Stimulated activated CD4-positive, alpha-beta T cell treated with anti-CD3 and anti-CD28 coated beads, Interleukin-4, amount 100 ng/mL, for 4 hours (primary cell): ENCODE data around the gene CX3CR1.
"Not testable (repeated sequence)": the region's sequence is repeated elsewhere in the genome, so short reads cannot be mapped to it uniquely, and the experiment has no call there.

Experiments used
- DNase-seq, 2 experiments: peaks; one replicate each; pipeline ENCODE4 v3.0.0-alpha.2; 2020

The CX3CR1 gene

DNA sequence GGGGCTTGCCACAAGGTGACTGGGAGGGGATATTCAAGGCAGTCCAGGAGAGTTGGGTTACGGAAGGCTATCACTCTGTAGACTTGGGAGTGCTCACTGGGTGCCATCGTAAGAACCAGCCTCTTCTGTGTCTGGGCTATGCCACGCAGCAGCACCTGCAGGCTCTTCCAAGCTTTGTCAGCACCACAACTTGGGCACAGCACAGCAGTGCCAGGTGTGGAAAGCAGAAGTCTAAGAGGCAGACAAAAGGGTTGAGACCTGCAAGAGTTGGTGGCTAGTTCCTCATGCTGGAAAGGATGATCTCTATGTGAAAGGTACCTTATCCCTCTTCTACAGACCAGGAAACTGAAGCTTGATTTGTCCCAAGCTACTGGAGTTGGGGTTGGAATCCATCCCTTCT lies 15.8 kb downstream of the CX3CR1 start:
- DNase-seq = no peak

DNA sequence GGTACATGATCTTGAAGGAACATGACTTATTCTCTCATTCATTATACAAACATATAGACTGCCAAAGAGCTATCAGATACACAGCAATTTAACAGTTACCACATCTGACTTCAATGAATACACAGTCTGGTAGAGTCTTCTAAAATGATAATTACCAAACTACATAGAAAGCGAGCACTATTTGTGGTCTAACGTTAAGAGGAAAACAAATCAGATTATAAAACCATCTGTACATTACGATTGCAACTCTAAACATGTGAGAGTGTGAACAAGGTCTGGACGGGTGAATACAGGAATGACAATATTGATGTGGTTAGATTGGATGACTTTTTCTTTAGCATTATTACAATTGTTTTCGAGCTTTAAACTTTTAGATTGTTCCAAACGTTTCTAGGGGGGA lies 16.3 kb downstream of the CX3CR1 start:
- no peak for DNase-seq

DNA sequence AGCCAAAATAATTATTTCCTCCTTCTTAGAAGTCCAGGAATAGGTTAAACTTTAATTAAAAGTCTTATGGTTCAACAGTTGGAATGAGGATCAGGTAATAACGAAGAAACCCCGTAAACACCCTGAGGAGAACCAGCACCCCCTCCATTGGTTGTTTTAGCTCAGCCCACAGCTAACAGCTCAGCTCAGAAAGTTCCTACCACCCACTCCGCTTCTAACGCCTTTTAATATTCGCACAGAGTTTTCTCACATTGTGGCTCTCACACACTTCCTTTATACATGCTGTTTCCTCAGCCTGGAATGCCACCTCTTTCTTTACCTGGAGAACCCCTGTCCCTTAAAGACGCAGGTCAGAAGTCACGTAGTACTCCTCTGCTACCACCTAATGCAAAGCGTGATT lies 17.0 kb downstream of the CX3CR1 start:
- DNase-seq = no peak

DNA sequence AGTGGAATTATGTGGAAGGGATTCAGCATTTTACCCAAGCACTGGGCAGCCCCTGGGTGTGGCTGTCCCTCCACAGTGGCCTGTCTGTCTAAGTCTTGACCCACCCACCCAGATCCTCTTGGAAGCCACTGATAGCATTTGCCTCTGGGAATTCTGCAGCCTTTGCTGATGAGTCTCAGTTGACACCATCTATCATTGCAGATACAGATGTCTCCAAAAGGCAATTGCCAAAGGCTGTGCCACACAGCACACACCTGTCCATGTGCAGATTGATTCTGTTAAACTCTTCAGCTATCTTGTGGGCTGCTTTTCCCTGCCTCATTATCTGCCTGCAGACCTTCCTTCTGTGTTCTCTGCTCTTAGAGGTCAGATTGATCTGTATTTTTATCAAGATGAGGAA lies 18.1 kb downstream of the CX3CR1 start:
- no peak for DNase-seq

DNA sequence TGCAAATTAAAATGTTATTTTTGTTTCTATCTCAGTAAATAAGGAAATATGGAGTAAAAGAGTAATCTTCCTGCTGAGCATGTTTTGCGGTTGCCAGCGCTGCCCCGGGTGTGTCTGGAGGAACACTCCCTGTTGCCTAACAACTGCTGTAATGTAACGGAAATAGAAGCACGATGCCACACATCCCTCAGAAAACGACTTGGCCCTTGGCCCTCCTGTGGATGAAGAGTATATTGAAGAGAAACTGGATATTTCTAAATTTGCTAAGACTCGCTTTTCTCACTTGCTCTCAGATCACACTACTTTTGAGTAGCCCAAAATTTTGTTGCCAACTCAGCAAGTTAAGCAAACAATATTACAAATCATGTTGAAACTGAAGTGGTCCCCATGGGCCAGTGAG lies 18.9 kb downstream of the CX3CR1 start:
- peak in 1 of 2 experiments; percentile 37 for DNase-seq

DNA sequence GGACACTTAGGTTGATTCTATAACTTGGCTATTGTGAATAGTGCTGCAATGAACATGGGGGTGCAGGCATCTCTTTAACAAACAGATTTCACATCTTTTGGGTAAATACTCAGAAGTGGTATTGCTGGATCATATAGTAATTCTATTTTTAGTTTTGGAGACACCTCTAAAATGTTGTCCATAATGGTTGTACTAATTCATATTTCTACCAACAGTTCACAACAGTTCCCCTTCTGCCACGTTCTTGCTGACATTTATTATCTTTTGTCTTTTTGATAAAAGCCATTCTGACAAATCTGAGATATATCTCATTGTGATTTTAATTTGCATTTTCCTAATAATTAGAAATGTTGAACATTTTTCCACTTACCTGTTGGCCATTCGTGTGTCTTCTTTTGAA lies 19.5 kb downstream of the CX3CR1 start:
- no peak for DNase-seq

DNA sequence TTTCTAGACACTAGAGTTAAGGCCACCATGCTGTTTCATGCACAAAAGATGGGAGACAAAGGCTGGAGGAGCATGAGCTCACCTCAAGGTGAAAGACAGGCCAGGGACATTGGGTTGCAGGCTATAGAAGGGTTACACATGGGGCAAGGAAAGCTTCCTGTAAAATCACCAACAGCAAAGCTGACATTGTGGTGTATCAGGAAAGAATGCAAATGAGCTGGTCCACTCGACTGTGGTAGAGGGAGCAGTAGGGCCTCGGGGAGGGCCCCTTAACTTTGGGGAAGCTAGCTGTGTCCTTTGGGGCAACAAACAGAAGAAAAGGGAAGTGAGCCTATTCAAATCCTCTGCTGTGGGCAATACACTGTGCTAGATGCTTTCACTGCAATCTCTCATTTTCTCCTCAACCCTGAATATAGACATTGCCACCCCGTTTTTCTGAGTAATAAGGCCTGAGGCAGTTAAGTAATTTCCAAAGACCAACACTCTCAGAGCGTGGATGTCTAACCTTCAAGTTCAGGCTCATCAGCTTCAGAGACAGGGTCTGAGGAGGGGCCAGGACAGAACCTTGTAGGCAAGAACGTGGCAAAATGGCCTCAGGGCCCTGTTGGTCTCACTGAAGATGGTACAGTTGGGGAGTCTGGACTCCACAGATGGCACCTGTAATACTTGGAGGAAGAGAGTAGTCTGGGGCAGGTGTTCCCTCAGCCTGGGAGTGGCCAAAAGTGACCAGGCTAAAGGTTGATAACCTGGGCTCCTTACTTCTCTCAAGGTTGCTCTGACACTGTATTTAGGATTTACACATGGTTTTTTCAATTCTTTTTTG lies 24.1 kb downstream of the CX3CR1 start:
- DNase-seq = no peak

DNA sequence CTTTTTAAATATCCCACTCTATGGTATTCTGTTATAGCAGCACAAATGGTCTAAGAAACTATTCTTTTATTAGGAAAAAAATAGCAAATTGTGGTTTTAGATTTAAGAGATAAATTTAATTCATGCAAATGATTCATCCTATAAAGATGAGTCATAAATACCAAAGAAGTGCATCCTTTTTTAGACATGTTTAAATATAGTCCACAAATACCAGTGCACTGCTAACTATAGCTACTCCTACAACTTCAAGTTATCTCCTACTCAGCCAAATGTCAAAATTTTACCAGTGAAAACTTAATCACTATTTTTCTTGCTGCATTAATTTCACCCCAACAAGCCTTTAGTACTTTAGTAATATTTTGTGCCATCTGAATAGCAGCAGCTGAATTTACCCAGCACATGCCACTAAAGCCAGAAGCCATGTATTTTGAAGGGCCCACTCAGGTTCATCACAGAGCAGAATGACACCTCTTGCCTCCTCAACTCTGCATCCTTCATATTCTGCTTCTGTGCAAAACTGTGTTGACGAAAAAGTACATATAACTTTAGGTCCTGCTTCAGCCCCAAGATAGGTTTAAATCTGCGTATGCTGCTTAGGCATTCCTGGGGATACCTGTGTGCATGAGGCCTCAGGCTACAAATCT lies 24.9 kb downstream of the CX3CR1 start:
- DNase-seq = no peak

DNA sequence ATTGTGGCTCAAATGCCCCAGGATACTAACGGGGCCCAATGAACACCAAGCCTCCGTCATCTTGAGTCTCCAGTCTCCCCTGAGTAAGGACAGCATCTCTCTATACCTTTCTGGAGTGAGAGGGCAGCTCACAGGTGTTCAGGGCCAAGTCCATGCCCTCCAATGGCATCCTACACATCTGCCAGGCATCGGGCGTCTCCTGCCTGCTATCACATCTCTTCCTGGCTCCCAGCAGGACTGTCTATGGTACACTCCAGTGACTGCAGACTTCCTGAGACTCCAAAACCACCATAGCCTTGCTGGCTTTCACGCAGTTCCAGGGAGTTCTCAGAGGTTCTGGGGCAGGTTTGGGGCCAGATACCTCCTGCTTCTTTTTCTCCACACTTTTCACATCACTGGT lies 28.3 kb downstream of the CX3CR1 start:
- no peak for DNase-seq

DNA sequence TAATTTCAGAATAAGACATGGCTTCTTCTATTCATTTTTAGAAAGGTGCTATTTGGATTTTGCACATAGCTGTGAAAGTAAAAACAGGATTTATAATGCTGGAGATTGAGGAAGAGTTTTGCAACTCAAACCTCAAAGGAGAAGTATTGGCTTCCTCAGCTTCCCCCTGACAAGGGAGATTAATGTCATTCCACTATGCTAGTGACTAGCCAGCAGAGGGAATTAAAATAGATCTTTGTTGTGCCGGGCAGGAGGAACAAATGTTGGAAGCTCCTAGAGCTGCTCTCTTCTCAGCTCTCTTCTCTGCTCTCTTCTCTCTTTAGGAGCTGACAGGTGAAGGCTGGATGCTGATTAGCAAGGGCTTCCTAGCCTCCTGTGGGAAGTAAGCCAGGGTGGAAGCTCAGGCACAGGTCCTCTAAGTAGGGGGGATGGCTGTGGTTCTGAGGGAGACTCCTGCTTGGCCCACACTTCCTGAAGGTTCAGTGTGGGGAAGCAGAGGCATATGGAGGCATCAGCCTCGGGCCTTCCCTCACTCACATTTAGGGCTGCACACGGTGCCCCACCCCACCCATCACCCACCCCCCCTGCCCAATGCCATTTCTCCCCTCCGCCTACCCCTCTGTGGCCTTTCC lies 29.6 kb downstream of the CX3CR1 start:
- no peak for DNase-seq

DNA sequence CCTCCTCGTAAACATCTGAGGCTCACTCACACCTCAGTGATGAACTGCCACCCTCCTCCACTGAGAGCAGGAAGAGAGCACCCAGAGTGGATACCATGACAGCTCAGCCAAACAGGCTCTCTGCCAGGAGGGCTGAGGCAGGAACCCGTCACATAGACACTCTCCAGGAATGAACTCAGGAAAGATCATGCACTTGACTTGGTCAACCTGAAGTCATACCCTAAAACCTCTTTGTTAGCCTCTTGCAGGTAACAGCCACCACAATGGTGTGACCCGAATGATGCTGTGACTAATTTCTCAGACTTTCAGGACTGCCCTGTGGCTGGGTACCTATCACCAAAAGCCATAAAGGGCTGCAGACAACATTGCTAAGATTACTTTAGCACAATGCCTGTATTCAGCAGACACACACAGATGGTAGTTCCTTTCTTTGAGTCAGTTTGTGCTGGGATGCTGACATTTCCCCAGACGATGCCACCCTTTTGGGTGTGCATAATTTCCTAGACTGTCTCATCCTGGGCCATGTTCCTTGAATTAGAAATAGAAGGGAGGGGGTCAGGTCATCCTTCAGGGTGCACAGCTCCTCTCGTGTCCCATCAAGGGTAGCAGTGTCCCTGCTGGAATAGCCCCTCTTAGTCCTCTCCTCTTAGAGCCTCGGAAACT lies 30.3 kb downstream of the CX3CR1 start:
- DNase-seq = no peak

DNA sequence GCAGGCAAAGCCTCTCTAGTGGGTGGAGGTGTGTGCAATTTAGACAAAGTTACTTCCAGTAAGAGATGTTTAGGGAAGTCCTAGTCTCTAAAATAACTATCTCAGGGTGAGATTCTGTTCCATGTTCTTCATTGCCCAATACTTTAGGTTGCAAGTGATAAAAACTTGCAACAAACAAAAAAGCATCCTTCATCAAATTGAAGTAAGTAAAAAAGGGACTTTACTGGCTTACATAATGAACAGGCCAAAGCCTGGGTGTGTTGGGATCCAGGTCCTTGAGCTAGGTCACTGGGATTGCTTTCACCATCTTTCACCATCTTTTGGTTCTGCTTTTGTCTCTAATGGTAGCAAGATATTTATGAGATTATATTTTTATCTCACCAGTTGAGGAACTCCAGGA lies 38.3 kb downstream of the CX3CR1 start:
- no peak for DNase-seq

DNA sequence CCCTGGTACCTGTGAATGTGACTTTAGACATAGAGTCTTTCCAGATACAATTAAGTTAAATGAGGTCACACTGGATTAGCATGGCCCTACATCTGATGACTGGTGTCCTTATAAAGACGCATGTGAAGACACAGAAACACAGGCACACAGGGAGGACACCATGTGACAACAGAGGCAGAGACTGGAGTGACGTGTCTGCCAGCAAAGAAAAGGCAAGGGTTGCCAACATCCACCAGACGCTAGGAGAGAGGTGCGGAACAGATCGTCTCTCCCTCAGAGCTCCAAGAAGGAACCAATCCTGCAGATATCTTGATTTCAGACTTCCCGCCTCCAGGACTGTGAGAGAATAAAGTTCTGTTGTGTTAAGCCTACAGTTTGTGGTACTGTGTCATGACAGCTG lies 42.8 kb downstream of the CX3CR1 start:
- no peak for DNase-seq

DNA sequence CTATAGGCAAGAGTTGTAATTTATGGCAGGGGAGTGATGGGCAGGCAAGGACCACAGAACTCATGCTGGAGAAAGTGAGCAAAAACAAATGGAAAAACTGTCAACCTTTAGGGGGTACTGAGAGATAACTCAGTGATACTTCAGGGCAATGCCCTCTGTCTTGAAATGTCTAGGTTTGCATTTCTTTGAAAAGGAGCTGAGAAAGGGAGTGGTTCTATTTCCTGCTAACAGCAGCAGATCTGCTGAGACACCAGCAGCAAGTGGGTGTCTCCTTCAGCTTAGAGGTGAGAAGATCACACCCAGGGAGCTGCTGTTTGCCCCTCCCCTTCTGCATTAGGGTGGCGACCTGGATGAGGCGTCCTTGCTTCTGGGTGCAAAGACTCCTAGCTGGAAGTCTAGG lies 45.2 kb downstream of the CX3CR1 start:
- peak in 1 of 2 experiments; percentile 31 for DNase-seq

DNA sequence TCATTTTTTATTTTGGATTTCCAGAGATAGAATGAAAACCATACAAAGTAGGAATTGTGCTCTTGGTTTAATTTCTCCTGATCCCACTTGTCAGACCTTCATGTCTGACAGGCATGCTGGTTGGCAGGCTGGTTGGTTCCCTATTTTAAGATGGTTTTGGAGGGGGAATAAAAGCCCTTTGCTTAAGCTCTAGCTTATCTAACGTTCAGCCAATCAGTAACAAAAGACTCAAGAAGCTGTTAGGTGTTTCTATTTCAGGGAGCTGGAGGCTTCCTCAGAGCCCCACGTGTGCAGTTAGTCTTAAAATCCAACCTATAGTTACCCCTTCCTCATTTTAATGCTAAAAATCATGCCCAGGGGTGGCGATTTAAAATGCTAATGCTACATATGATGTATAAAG lies 47.0 kb downstream of the CX3CR1 start:
- DNase-seq = no peak

DNA sequence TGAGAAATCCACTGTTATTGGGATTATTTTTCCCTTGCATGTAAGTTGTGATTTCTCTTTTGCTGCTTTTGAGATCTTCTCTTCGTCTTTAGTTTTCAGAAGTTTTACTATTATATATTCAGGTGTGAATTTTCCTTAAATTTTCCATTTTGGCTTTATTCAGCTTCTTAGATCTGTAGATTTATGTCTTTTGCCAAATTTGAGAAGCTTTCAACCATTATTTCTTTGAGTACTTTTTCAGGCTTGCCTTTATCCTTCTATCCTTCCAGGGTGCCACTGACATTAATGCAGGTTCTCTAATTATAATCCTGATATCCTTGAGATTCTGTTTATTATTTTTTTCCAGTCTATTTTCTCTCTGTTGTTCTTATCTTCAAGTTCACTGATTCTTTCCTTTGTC lies 49.4 kb downstream of the CX3CR1 start:
- no peak for DNase-seq

DNA sequence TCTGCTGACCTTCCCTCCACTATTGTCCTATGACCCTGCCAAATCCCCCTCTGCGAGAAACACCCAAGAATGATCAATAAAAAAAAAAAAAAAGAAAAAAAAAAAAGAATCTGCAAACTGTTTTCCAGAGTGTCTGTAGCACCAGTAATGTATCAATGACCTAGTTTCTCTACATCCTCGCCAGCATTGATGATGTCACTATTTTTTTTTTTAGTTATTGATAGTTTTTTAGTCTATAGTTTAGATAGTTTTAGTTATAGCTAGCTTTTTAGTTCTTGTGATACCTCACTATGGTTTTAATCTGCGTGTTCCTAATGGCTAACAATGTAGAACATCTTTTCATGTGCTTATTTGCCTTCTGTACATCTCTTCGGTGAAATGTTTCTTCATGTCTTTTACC lies 51.3 kb downstream of the CX3CR1 start:
- no peak for DNase-seq

DNA sequence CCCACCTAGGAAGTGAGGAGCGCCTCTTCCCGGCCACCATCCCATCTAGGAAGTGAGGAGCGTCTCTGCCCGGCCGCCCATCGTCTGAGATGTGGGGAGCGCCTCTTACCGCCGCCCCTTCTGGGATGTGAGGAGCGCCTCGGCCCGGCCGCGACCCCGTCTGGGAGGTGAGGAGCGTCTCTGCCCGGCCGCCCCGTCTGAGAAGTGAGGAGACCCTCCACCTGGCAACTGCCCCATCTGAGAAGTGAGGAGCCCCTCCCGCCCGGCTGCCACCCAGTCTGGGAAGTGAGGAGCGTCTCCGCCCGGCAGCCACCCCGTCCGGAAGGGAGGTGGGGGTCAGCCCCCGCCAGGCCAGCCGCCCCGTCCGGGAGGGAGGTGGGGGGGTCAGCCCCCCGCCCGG lies 52.2 kb downstream of the CX3CR1 start:
- DNase-seq = not testable (repeated sequence)

DNA sequence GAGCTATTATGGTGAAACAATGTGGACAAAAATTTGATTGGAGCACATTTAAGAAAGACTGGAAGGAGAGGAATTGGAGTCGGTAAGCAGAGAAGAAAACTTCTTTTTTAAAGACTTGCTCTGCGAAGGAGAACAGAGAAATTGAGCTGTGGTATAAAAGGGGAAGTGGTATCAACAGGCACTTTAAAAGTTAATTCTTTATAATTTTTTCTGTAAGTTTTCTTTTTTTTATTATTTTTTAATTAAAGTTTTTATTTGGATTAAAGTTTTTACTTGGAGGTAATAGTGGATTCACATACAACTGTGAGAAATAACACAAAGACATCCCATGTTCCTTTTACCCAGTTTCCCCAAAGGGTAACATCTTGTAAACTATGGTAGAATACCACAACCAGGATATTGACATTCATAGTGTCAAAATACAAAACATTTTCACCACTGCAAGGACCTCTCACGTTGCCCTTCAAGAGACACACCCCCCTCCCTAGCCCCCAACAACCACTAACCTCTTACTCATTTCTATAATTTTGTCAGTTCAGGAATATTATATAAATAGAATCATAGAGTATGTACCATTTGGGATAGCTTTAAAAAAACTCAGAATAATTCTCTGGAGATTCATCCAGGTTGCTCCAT lies 53.6 kb downstream of the CX3CR1 start:
- no peak for DNase-seq

DNA sequence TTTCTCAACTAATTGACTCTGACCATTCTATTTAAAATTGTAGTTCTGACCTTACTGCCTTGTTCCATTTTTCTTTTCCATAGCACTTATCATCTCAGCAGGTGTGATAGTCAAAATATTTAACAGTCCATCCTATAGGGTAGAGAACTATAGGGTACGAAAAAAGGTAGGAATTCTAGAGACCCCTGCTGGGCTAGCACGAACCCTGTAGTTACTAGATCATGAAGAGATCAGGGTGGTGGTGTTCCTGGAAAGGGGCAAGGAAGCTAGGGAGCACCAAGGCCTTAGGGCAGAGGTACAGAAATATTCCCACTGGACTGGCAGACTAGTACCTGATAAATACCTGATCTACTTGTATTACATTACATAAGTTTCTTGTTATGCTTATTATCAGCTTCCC lies 55.5 kb downstream of the CX3CR1 start:
- no peak for DNase-seq

DNA sequence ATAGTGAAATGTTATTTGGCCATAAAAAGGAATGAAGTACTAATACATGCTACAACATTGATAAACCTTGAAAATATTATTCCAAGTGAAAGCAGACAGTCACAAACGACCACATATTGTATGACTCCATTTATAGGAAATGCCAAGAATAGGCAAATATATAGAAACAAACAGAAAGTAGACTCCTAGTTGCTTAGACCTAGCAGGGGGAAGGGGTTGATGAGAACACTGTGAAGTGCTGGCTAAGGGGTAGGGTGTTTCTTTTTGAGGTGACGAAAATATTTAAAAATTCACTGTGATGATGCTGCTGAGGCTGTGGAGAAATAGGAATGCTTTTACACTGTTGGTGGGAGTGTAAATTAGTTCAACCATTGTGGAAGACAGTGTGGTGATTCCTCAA lies 56.9 kb downstream of the CX3CR1 start:
- no peak for DNase-seq

DNA sequence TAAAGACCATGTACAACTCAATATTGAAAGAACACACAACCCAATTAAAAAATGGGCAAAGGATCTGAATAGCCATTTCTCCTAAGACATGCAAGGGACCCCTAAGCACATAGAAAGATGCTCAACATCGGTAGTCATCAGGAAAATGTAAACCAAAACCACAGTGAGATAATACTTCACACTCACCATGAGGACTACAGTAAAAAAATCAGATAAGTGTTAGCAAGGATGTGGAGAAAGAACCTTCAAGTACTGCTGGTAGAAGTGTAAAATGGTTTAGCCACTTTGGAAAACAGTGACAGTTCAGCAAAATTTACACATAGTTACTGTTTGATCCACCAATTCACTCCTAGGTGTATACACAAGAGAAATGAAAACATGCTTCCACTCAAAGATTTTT lies 57.4 kb downstream of the CX3CR1 start:
- DNase-seq = no peak

DNA sequence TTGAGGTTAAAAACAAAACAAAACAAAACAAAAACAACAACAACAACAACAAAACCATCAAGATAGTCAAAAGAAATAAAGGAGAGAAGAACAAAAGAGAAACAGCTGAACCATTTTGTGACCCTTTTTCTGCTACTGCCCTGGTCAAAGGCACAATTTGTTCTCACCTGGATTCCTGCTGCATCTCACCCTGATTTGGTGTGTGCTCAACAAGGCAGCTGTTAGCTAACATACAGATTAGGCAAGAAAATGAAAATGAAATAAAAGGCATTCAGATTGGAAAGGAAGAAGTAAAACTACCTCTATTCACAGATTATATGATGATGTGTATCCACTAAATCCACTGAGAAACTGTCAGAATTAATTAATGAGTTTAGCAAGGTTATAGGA lies 58.7 kb downstream of the CX3CR1 start:
- DNase-seq = no peak
